ENCODE results near the gene SLC41A1. TPM values are rescaled to one million over a fixed set of nuclear protein-coding genes. Genes with fewer than 3 reads are reported as not detected.

The SLC41A1 gene
- total and polyA plus RNA-seq, 9 of the 15 experiments (the other 6 are each of a cell fraction or from before 2014, with no cell fraction given): 4.1 to 29.3 (median 11.4) TPM

GRCh38 chr1:205749234-205750137, 63.5 kb downstream of the SLC41A1 start (continued):
- peak in 1 of 2 experiments; percentile 43; a peak in 2 of 4 replicates for TF ChIP-seq RCOR1 (IDR thresholded peaks at IDR 0.05; ENCODE audit: borderline replicate concordance in 1 of 2, low read depth in 2 of 2, low read length in 2 of 2)
- no peak for TF ChIP-seq TGIF2 (CRISPR knock-in tag; IDR thresholded peaks at IDR 0.05)
- no peak for TF ChIP-seq NCOA6 (IDR thresholded peaks at IDR 0.05)
- peak; percentile 58; the same call in 1 of the 2 replicates for TF ChIP-seq TARDBP (IDR thresholded peaks at IDR 0.05)
- 0 out of 2 replicates have a peak, but pooled peaks have one; percentile 32 for TF ChIP-seq CBX1 (IDR thresholded peaks at IDR 0.05; ENCODE audit: low read depth)
- no peak for TF ChIP-seq HDGF (IDR thresholded peaks at IDR 0.05)
- 0 out of 2 replicates have a peak, but pooled peaks have one; percentile 35 for TF ChIP-seq ZNF282 (CRISPR knock-in tag; IDR thresholded peaks at IDR 0.05)
- no peak for TF ChIP-seq ZNF41 (CRISPR knock-in tag; conservative IDR thresholded peaks at IDR 0.05)
- TF ChIP-seq PHF8 (IDR thresholded peaks at IDR 0.05; ENCODE audit: borderline replicate concordance, low read length): peak; percentile 72; the same call in 1 of the 2 replicates
- TF ChIP-seq E2F5 (CRISPR knock-in tag; IDR thresholded peaks at IDR 0.05): no peak
- 0 out of 2 replicates have a peak, but pooled peaks have one; percentile 40 for TF ChIP-seq ZNF197 (CRISPR knock-in tag; IDR thresholded peaks at IDR 0.05; ENCODE audit: low read depth)
- peak; percentile 96 for TF ChIP-seq CCNT2 (IDR thresholded peaks at IDR 0.05; ENCODE audit: borderline replicate concordance, extremely low read depth, insufficient read length, low read depth, low read length)
- 0 out of 2 replicates have a peak, but pooled peaks have one; percentile 36 for TF ChIP-seq FOXJ2 (tag; IDR thresholded peaks at IDR 0.05)
- TF ChIP-seq E2F8 (IDR thresholded peaks at IDR 0.05; ENCODE audit: low read depth, partially characterized antibody): peak; percentile 67
- peak; percentile 93 for TF ChIP-seq ZNF740 (CRISPR knock-in tag; IDR thresholded peaks at IDR 0.05)
- TF ChIP-seq ZNF740 (tag; IDR thresholded peaks at IDR 0.05): peak; percentile 24 to 91; a peak in 2 of 4 replicates
- peak; percentile 73 for TF ChIP-seq PCBP2 (IDR thresholded peaks at IDR 0.05; ENCODE audit: low read depth, low read length, poor library complexity, severe bottlenecking)
- peak; percentile 67; the same call in 1 of the 2 replicates for TF ChIP-seq ZNF347 (CRISPR knock-in tag; IDR thresholded peaks at IDR 0.05; ENCODE audit: low read depth)
- peak; percentile 67; the same call in 1 of the 2 replicates for TF ChIP-seq SMARCE1 (IDR thresholded peaks at IDR 0.05)
- TF ChIP-seq ELK3 (CRISPR knock-in tag; IDR thresholded peaks at IDR 0.05): peak; percentile 70; the same call in 1 of the 2 replicates
- 0 out of 2 replicates have a peak, but pooled peaks have one; percentile 1 for TF ChIP-seq NR2F6 (CRISPR knock-in tag; IDR thresholded peaks at IDR 0.05)

Data from K562 (cell line).